Panc1 (cell line): Measurements from ENCODE around the gene C11orf24.

Experiments
- CTCF ChIP-seq: fragments of 450-650 bp; IDR thresholded peaks from 2 replicates; pipeline ENCODE4 v1.5.1; 2017; ENCODE audit warnings: mild to moderate bottlenecking
- POLR2AphosphoS5 ChIP-seq: IDR thresholded peaks from 2 replicates; pipeline ENCODE4 v1.6.1; 2012; ENCODE audit warnings: mild to moderate bottlenecking, low read depth, low read length, moderate library complexity
- REST ChIP-seq, 2 experiments: IDR thresholded peaks; 2 replicates each; pipeline ENCODE4 v1.6.1; 2011 to 2012; ENCODE audit warnings: low read depth in 2 of 2, control low read depth in 1 of 2, low read length in 1 of 2, mild to moderate bottlenecking in 1 of 2, moderate library complexity in 1 of 2; ENCODE audit not compliant: insufficient read depth in 1 of 2
- SIN3A ChIP-seq: IDR thresholded peaks from 2 replicates; pipeline ENCODE4 v1.6.1; 2012; ENCODE audit warnings: low read depth, mild to moderate bottlenecking, low read length, moderate library complexity, borderline replicate concordance; ENCODE audit not compliant: insufficient read depth
- TCF7L2 ChIP-seq: IDR thresholded peaks from 2 replicates; pipeline ENCODE4 v1.6.1; 2011; ENCODE audit warnings: mild to moderate bottlenecking, low read depth, low read length, inconsistent platforms

DNA sequence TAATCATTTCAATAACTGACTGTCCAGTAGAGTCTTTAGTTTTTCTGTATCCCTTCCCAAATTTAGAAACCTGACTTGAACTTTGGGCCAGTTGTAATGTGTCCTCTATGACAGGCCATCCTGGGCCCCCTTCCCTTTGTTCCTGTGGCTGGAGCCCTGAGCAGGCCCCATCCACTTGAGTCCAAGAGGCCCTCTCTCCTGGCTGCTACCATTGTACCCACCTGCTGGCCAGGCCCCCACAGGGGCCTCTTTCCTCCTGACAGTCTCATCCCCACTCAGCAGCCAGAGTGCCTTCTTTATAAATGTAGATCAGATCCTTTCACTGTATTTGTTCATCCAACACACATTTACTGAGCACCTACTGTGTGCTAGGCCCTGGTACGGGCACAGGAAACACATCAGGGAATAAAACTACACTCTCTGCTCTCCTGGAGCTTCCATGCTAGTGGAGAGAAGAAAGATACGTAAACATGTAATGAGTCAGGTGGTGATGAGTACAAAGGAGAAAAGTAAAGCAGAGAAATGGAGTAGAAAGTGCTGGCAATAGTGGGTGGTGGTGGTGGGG, 37.9 kb upstream of the C11orf24 start:
- no peak for TF ChIP-seq POLR2AphosphoS5
- TF ChIP-seq CTCF, result no peak
- no peak for TF ChIP-seq SIN3A
- TF ChIP-seq REST (IDR thresholded peaks at IDR 0.05; ENCODE audit: insufficient read depth in 1 of 2, low read depth in 2 of 2, low read length in 1 of 2), result no peak
- TF ChIP-seq TCF7L2, result no peak
